ENCODE measurements around the gene BRCA2. TPM values are rescaled to one million over a fixed set of nuclear protein-coding genes. Genes with fewer than 3 reads are reported as not detected.

The BRCA2 gene
- total RNA-seq, 5 donors from 2014 or later (not counting 1 experiment from before 2014, with no cell fraction given) = 2.2 to 4.7 (median 3.1) TPM

- Mint-ChIP-seq H3K4me3 (peak overlapping the region; percentile 10 to 62 (median 13)), H3K36me3 (peaks cover 47% of the 10 kb centered on the region), H3K4me1 (peaks cover 25 to 34% (median 31%) of the 10 kb centered on the region in 3 donors), H3K9me3 (no peaks in the 10 kb centered on the region), H3K27me3 (no peaks in the 10 kb centered on the region), H3K27ac (peak overlapping the region; percentile 29 to 41)
- H3K9me3 ChIP-seq = no peaks in the 10 kb centered on the region
- ATAC-seq (replicated peaks in 1 of 4) = peak in 1 of 4 experiments; percentile 36
- WGBS (ENCODE audit: insufficient coverage) = 94% methylated on average over 3 of the region's 9 CpGs
- ChIA-PET CTCF (interaction anchor here in 1 of 2 donors (0.6 to 0.9 kb wide), 2 partner anchors 20 to 522 kb away, joined by 3 to 6 read pairs; no protein-coding TSS in a partner anchor), POLR2A (interaction anchor here (0.7 to 2.0 kb wide), 4 partner anchors 10 to 284 kb away, joined by 3 to 5 read pairs (median 4); partner anchors contain the start of gene N4BP2L1 (in 1 of the 2))
- DNase-seq = no peak
- no peaks in the 10 kb centered on the region for H3K27me3 ChIP-seq (replicated peaks in 1 of 2; ENCODE audit: control insufficient read depth in 2 of 2, extremely low read depth in 1 of 2, insufficient read depth in 2 of 2, low read length in 1 of 2)
- H3K4me1 ChIP-seq (ENCODE audit: control insufficient read depth in 1 of 2, extremely low read depth in 1 of 2, insufficient read depth in 2 of 2, low read length in 2 of 2) = peaks cover 2 to 4% of the 10 kb centered on the region in 2 experiments
- no peak overlapping the region for H3K4me3 ChIP-seq (ENCODE audit: control insufficient read depth in 1 of 2, extremely low read depth in 1 of 2, low read length in 1 of 2)
- H3K36me3 ChIP-seq (ENCODE audit: control insufficient read depth in 2 of 2, extremely low read depth in 1 of 2, insufficient read depth in 1 of 2, low read length in 1 of 2) = peaks cover 0 to 29% of the 10 kb centered on the region in 2 donors
- H3K27ac ChIP-seq (ENCODE audit: low read length) = no peak overlapping the region
Measured at GRCh38 chr13:32408296-32409000, 93.1 kb downstream of the BRCA2 start.

- H3K9me3 Mint-ChIP-seq = no peaks in the 10 kb centered on the region
- WGBS (ENCODE audit: insufficient coverage) = no CpG with 5 or more reads among the region's 6 CpGs
- H3K27ac ChIP-seq (ENCODE audit: low read length) = no peak overlapping the region
- no peak for ATAC-seq (replicated peaks in 1 of 4)
- H3K4me3 Mint-ChIP-seq = no peak overlapping the region
- H3K27ac Mint-ChIP-seq = no peak overlapping the region
- H3K27me3 ChIP-seq (replicated peaks in 1 of 2; ENCODE audit: control insufficient read depth in 2 of 2, extremely low read depth in 1 of 2, insufficient read depth in 2 of 2, low read length in 1 of 2) = no peaks in the 10 kb centered on the region
- H3K36me3 ChIP-seq (ENCODE audit: control insufficient read depth in 2 of 2, extremely low read depth in 1 of 2, insufficient read depth in 1 of 2, low read length in 1 of 2) = peaks cover 0 to 28% of the 10 kb centered on the region in 2 donors
- no peaks in the 10 kb centered on the region for H3K9me3 ChIP-seq
- H3K27me3 Mint-ChIP-seq = no peaks in the 10 kb centered on the region
- DNase-seq = no peak
- POLR2A ChIA-PET = interaction anchor here (0.7 to 2.0 kb wide), 3 partner anchors 14 to 283 kb away, joined by 4 to 5 read pairs (median 5); partner anchors contain the start of gene N4BP2L1 (in 1 of the 2)
- CTCF ChIA-PET = interaction anchor here in 1 of 2 donors (0.6 kb wide), 1 partner anchor 523 kb away, joined by 3 read pairs; no protein-coding TSS in a partner anchor
- H3K4me3 ChIP-seq (ENCODE audit: control insufficient read depth in 1 of 2, extremely low read depth in 1 of 2, low read length in 1 of 2) = no peak overlapping the region
- H3K4me1 ChIP-seq (ENCODE audit: control insufficient read depth in 1 of 2, extremely low read depth in 1 of 2, insufficient read depth in 2 of 2, low read length in 2 of 2) = peaks cover 2 to 4% of the 10 kb centered on the region in 2 experiments
- peaks cover 25 to 34% (median 31%) of the 10 kb centered on the region in 3 donors for H3K4me1 Mint-ChIP-seq
- peaks cover 42% of the 10 kb centered on the region for H3K36me3 Mint-ChIP-seq
Measured at GRCh38 chr13:32409001-32409313, 93.6 kb downstream of the BRCA2 start.

DNA sequence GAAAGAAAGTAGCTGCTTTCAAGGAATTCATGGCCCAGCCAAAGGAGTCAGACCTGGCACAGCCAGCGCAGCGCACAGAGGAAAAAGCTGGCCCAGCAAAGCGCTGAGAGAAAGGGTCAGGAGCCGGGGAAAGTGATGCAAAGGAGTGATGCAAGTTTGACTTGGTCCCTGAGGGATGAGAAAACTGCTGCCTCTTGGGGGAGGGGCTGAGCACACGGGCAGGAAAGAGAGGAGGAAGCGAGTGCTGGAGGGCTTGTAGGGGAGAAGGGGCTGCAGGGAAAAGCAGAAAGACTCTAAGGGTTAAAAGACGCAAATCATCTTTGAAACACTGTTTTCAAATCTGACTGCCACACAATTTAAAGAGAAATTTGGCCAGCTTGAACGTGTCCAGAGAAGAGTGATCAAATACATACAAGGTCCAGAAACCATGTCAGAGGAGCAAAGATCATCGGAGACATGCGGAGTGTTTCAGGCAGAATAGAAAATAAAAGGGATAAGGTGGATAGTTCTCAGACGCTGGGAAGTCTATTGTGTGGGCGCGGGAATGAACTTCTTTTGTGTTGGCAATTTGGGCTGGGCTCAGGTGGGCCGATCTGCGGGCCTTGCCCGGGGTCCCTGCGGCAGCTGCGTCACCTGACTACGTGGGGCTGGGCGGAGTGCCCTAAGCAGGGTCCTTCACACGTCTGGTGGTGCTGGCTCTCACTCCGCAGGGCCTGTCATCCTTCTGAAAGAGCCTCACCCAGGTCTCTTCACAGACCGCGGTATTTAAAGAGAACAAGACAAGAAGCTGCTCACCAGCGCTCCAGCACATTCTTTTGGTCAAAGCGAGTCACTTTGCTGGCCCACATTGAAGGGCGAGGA, 94.5 kb downstream of the BRCA2 start:
- ATAC-seq (replicated peaks in 1 of 4) = no peak
- Histone ChIP-seq H3K4me1 (ENCODE audit: control insufficient read depth in 1 of 2, extremely low read depth in 1 of 2, insufficient read depth in 2 of 2, low read length in 2 of 2) (peaks cover 2 to 4% of the 10 kb centered on the region in 2 experiments), H3K9me3 (no peaks in the 10 kb centered on the region), H3K4me3 (ENCODE audit: control insufficient read depth in 1 of 2, extremely low read depth in 1 of 2, low read length in 1 of 2) (no peak overlapping the region), H3K27ac (ENCODE audit: low read length) (no peak overlapping the region), H3K36me3 (ENCODE audit: control insufficient read depth in 2 of 2, extremely low read depth in 1 of 2, insufficient read depth in 1 of 2, low read length in 1 of 2) (peaks cover 0 to 19% of the 10 kb centered on the region in 2 donors), H3K27me3 (replicated peaks in 1 of 2; ENCODE audit: control insufficient read depth in 2 of 2, extremely low read depth in 1 of 2, insufficient read depth in 2 of 2, low read length in 1 of 2) (no peaks in the 10 kb centered on the region)
- Mint-ChIP-seq H3K4me3 (no peak overlapping the region), H3K36me3 (peaks cover 42% of the 10 kb centered on the region), H3K27me3 (no peaks in the 10 kb centered on the region), H3K4me1 (peaks cover 25 to 36% (median 31%) of the 10 kb centered on the region in 3 donors), H3K9me3 (no peaks in the 10 kb centered on the region), H3K27ac (no peak overlapping the region)
- CTCF ChIA-PET = no interaction called here
- POLR2A ChIA-PET = interaction anchor here (0.7 to 2.0 kb wide), 3 partner anchors 13 to 229 kb away, joined by 3 to 5 read pairs (median 4); partner anchors contain the start of gene N4BP2L1 (in 1 of the 2)
- 90% methylated on average over 24 of the region's 27 CpGs for WGBS (ENCODE audit: insufficient coverage)
- no peak for DNase-seq

GRCh38 chr13:32413284-32413683, 98.0 kb downstream of the BRCA2 start:
- no peak for ATAC-seq (replicated peaks in 1 of 4)
- POLR2A ChIA-PET = no interaction called here
- Mint-ChIP-seq H3K9me3 (no peaks in the 10 kb centered on the region), H3K27me3 (no peaks in the 10 kb centered on the region), H3K36me3 (peaks cover 29% of the 10 kb centered on the region), H3K27ac (no peak overlapping the region), H3K4me1 (peaks cover 32 to 36% (median 34%) of the 10 kb centered on the region in 3 donors), H3K4me3 (no peak overlapping the region)
- H3K27me3 ChIP-seq (replicated peaks in 1 of 2; ENCODE audit: control insufficient read depth in 2 of 2, extremely low read depth in 1 of 2, insufficient read depth in 2 of 2, low read length in 1 of 2) = no peaks in the 10 kb centered on the region
- no CpG with 5 or more reads among the region's 3 CpGs for WGBS (ENCODE audit: insufficient coverage)
- H3K9me3 ChIP-seq = no peaks in the 10 kb centered on the region
- DNase-seq = no peak
- peaks cover 0 to 2% of the 10 kb centered on the region in 2 experiments for H3K4me1 ChIP-seq (ENCODE audit: control insufficient read depth in 1 of 2, extremely low read depth in 1 of 2, insufficient read depth in 2 of 2, low read length in 2 of 2)
- H3K27ac ChIP-seq (ENCODE audit: low read length) = no peak overlapping the region
- peaks cover 0 to 6% of the 10 kb centered on the region in 2 donors for H3K36me3 ChIP-seq (ENCODE audit: control insufficient read depth in 2 of 2, extremely low read depth in 1 of 2, insufficient read depth in 1 of 2, low read length in 1 of 2)
- H3K4me3 ChIP-seq (ENCODE audit: control insufficient read depth in 1 of 2, extremely low read depth in 1 of 2, low read length in 1 of 2) = no peak overlapping the region
- CTCF ChIA-PET = interaction anchor here in 1 of 2 donors (2.2 kb wide), 1 partner anchor 15 kb away, joined by 5 read pairs; the partner anchor contains the start of gene N4BP2L1

DNA sequence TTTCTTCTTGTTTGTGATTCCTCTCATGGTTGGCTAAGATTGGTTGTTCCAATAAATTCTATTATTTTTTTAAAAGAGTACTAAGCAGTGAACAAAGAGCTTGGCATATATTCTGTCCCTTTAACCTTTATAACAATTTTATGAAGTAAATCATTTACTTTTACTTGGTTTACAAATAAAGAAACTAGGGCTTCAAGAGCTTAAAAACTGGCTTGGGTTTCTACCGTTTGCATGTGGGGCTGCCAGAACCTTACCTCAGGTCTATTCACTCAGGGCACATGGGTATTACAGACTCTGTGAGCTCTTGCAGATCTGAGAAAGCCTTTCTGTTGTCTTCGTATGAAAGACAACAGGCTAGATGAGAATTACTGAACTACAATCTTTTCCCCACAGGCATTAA, 99.3 kb downstream of the BRCA2 start:
- H3K4me3 Mint-ChIP-seq = no peak overlapping the region
- no CpG with 5 or more reads among the region's 2 CpGs for WGBS (ENCODE audit: insufficient coverage)
- ChIA-PET CTCF (interaction anchor here (0.6 to 2.2 kb wide), 6 partner anchors 12 to 590 kb away, joined by 3 to 6 read pairs (median 4); partner anchors contain the start of genes BRCA2 (in 1 of the 2), N4BP2L1 (in 1 of the 2) and ZAR1L (in 1 of the 2)), POLR2A (no interaction called here)
- H3K27ac ChIP-seq (ENCODE audit: low read length) = no peak overlapping the region
- peaks cover 33% of the 10 kb centered on the region for H3K36me3 Mint-ChIP-seq
- no peak overlapping the region for H3K4me3 ChIP-seq (ENCODE audit: control insufficient read depth in 1 of 2, extremely low read depth in 1 of 2, low read length in 1 of 2)
- peaks cover 0 to 6% of the 10 kb centered on the region in 2 donors for H3K36me3 ChIP-seq (ENCODE audit: control insufficient read depth in 2 of 2, extremely low read depth in 1 of 2, insufficient read depth in 1 of 2, low read length in 1 of 2)
- H3K27ac Mint-ChIP-seq = no peak overlapping the region
- no peaks in the 10 kb centered on the region for H3K9me3 ChIP-seq
- H3K4me1 Mint-ChIP-seq = peaks cover 19 to 24% (median 23%) of the 10 kb centered on the region in 3 donors
- ATAC-seq (replicated peaks in 1 of 4) = no peak
- H3K4me1 ChIP-seq (ENCODE audit: control insufficient read depth in 1 of 2, extremely low read depth in 1 of 2, insufficient read depth in 2 of 2, low read length in 2 of 2) = no peaks in the 10 kb centered on the region
- no peak for DNase-seq
- peaks cover 1 to 2% (median 2%) of the 10 kb centered on the region in 3 donors for H3K9me3 Mint-ChIP-seq
- no peaks in the 10 kb centered on the region for H3K27me3 Mint-ChIP-seq
- no peaks in the 10 kb centered on the region for H3K27me3 ChIP-seq (replicated peaks in 1 of 2; ENCODE audit: control insufficient read depth in 2 of 2, extremely low read depth in 1 of 2, insufficient read depth in 2 of 2, low read length in 1 of 2)

- Mint-ChIP-seq H3K4me3 (no peak overlapping the region), H3K36me3 (peaks cover 33% of the 10 kb centered on the region), H3K4me1 (peaks cover 15 to 21% (median 18%) of the 10 kb centered on the region in 3 donors), H3K27me3 (no peaks in the 10 kb centered on the region), H3K27ac (no peak overlapping the region), H3K9me3 (peaks cover 4 to 6% (median 4%) of the 10 kb centered on the region in 3 donors)
- peak in 17 of 35 experiments; percentile 8 to 46 (median 16) for DNase-seq
- ATAC-seq (replicated peaks in 1 of 4) = peak in 1 of 4 experiments; percentile 67
- no peaks in the 10 kb centered on the region for H3K27me3 ChIP-seq (replicated peaks in 1 of 2; ENCODE audit: control insufficient read depth in 2 of 2, extremely low read depth in 1 of 2, insufficient read depth in 2 of 2, low read length in 1 of 2)
- CTCF ChIA-PET = interaction anchor here (0.5 to 2.2 kb wide), 8 partner anchors 9 to 590 kb away, joined by 3 to 7 read pairs (median 4); partner anchors contain the start of genes BRCA2 (in 1 of the 2), N4BP2L1 (in 1 of the 2) and ZAR1L (in 1 of the 2)
- H3K4me1 ChIP-seq (ENCODE audit: control insufficient read depth in 1 of 2, extremely low read depth in 1 of 2, insufficient read depth in 2 of 2, low read length in 2 of 2) = no peaks in the 10 kb centered on the region
- POLR2A ChIA-PET = no interaction called here
- no peak overlapping the region for H3K4me3 ChIP-seq (ENCODE audit: control insufficient read depth in 1 of 2, extremely low read depth in 1 of 2, low read length in 1 of 2)
- peaks cover 3 to 7% of the 10 kb centered on the region in 2 donors for H3K36me3 ChIP-seq (ENCODE audit: control insufficient read depth in 2 of 2, extremely low read depth in 1 of 2, insufficient read depth in 1 of 2, low read length in 1 of 2)
- no peaks in the 10 kb centered on the region for H3K9me3 ChIP-seq
- H3K27ac ChIP-seq (ENCODE audit: low read length) = no peak overlapping the region
Measured at GRCh38 chr13:32415019-32415418, 99.7 kb downstream of the BRCA2 start.

All from T-cell (primary cell).